Spleen (tissue), 7 donors: ENCODE data around the gene KCNQ1.

Experiments
- POLR2A ChIP-seq, 3 donors: fragments of 450-650 bp; IDR thresholded peaks; one replicate each; pipeline ENCODE4 v1.5.1; 2017; ENCODE audit warnings: antibody characterized with exemption in 3 of 3, mild to moderate bottlenecking in 1 of 3
- TF ChIP-seq, protein P1 (sequence below), 11 experiments: fragments of 200-600 bp in 7 of 11; fragments of 450-650 bp in 4 of 11; sonication (generic) in 4 of 11; IDR thresholded peaks in 8 of 11; conservative IDR thresholded peaks in 3 of 11; 1 replicate in 7 of 11; 2 replicates in 4 of 11; pipeline versions ENCODE4 v1.4.0 to v1.8.0; 2016 to 2021; ENCODE audit warnings: antibody characterized with exemption in 11 of 11, inconsistent platforms in 4 of 11, mild to moderate bottlenecking in 1 of 11
- donor health status: DM: no; HTN: no; CAD: no; lungs with moderate emphysema.
- donor health status: DM: no; HTN: no; CAD: no.
- donor health status: DM: no; HTN: no; CAD: no.

DNA sequence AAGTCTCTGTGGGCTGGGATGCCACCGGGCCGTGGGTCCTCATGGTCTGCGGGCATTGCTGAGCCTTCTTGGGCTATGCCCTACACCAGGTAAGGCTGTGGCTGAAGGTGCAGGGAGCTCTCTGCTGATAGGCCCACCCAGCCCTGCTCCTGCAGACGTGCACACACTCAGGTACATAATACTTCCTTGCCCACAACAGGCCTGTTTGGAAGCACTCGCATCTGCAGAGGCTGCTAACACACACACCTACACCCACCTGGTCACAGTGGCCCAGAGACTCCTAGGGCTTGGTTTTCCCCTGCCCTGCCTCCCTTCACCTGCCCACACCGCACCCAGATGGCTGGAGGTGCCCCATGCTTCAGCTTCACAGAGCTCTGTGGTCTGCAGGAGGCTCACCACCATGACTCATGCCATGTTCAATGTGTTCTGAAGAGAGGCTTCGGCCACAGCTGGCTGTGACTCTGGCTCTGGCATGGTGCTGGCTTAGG lies 327.8 kb downstream of the KCNQ1 start:
- TF ChIP-seq, protein P1, sequence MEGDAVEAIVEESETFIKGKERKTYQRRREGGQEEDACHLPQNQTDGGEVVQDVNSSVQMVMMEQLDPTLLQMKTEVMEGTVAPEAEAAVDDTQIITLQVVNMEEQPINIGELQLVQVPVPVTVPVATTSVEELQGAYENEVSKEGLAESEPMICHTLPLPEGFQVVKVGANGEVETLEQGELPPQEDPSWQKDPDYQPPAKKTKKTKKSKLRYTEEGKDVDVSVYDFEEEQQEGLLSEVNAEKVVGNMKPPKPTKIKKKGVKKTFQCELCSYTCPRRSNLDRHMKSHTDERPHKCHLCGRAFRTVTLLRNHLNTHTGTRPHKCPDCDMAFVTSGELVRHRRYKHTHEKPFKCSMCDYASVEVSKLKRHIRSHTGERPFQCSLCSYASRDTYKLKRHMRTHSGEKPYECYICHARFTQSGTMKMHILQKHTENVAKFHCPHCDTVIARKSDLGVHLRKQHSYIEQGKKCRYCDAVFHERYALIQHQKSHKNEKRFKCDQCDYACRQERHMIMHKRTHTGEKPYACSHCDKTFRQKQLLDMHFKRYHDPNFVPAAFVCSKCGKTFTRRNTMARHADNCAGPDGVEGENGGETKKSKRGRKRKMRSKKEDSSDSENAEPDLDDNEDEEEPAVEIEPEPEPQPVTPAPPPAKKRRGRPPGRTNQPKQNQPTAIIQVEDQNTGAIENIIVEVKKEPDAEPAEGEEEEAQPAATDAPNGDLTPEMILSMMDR (IDR thresholded peaks at IDR 0.05 in 8 of 11, conservative IDR thresholded peaks at IDR 0.05 in 3 of 11), result no peak
- no peak for TF ChIP-seq POLR2A (IDR thresholded peaks at IDR 0.05)
